Measurements from ENCODE around the gene SCN9A. TPM values are rescaled to one million over a fixed set of nuclear protein-coding genes. Genes with fewer than 3 reads are reported as not detected.

Gene SCN9A
- total and polyA plus RNA-seq, 10 of the 15 experiments (the other 5 are each of a cell fraction or from before 2014, with no cell fraction given) = 0.04 to 0.08 (median 0.08) TPM; not detected in 7

DNA sequence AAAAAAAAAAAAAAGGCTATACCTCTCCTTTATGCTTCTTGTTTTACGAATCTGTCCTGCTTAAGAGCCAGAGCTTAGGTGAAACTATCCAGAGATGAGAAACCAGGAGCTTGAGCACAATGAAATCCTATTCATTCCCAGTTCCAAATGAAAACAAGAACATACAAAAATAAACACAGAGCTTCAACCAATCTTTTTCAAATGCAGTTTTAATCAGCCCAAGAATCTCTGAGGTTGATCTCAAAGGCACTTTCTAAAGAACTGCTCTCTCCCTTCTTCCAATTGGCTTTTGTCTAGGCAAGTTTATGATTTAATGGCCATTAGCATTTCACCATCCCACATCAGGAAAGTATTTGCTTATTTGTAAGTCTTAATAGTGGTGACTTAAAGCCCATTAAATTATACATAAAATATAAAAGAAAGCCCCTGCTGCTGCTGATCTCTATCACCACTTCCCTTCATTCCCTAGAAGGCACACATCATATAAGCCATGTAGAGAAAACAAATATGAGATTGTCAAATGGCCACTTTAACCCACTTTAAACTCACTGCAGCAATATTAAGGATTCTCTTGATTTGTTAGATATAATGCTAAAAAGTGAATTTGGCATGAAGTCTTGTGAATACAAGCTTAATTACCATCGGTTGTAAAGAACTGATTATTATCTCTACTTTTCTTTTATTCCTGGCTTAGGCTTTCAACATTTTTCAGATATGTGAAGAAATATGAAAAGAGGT lies 29.3 kb upstream of the SCN9A start:
- DNase-seq (ENCODE audit: low read depth, low spot score) (no peak), FAIRE-seq (no peak), ATAC-seq (no peak)
- Histone ChIP-seq H3K79me2 (ENCODE audit: control insufficient read depth, insufficient read depth, low read length) (no peaks in the 10 kb centered on the region), H3K4me2 (ENCODE audit: control insufficient read depth, insufficient read depth) (no peak overlapping the region), H2AFZ (ENCODE audit: control insufficient read depth, low read depth, low read length) (no peak overlapping the region), H3K9me3 (replicated peaks; ENCODE audit: control insufficient read depth, insufficient read depth, low read length) (no peaks in the 10 kb centered on the region), H3K9ac (ENCODE audit: control insufficient read depth, insufficient read depth, low read length) (no peak overlapping the region), H3K27ac (ENCODE audit: control insufficient read depth, insufficient read depth) (no peak overlapping the region), H3K36me3 (ENCODE audit: control insufficient read depth in 2 of 2, insufficient read depth in 2 of 2, low read length in 1 of 2) (no peaks in the 10 kb centered on the region), H3K27me3 (replicated peaks in 1 of 2; ENCODE audit: control insufficient read depth in 2 of 2, insufficient read depth in 2 of 2, low read length in 1 of 2) (no peaks in the 10 kb centered on the region), H3K4me1 (ENCODE audit: control insufficient read depth, insufficient read depth, low read length) (no peaks in the 10 kb centered on the region), H3K4me3 (no peak overlapping the region), H4K20me1 (ENCODE audit: control insufficient read depth, insufficient read depth) (no peaks in the 10 kb centered on the region)
- ChIA-PET SMC1A (ENCODE audit: uncharacterized antibody, unreplicated experiment) (no interaction called here), CTCF (no interaction called here), POLR2A (no interaction called here), RAD21 (ENCODE audit: unreplicated experiment) (no interaction called here)
- intact Hi-C loops (cut with micrococcal nuclease; ENCODE audit: unreplicated experiment) = no loop called here
- in situ Hi-C loops (cut with MboI) = no loop called here
- no TSS peak for BruUV-seq (replicated peaks)
- TF ChIP-seq CREB1 (IDR thresholded peaks at IDR 0.05; ENCODE audit: low read depth) (no peak), PAX8 (IDR thresholded peaks at IDR 0.05) (no peak), FOXM1 (IDR thresholded peaks at IDR 0.05; ENCODE audit: low read depth, low read length) (no peak), SRF (IDR thresholded peaks at IDR 0.05; ENCODE audit: low read depth in 2 of 2, low read length in 2 of 2) (no peak), PML (IDR thresholded peaks at IDR 0.05; ENCODE audit: low read length) (no peak), HDAC6 (IDR thresholded peaks at IDR 0.05; ENCODE audit: unreplicated experiment) (no peak), NFYA (IDR thresholded peaks at IDR 0.05; ENCODE audit: borderline replicate concordance, low read depth, low read length) (no peak), NBN (IDR thresholded peaks at IDR 0.05) (no peak), ZSCAN29 (IDR thresholded peaks at IDR 0.05) (no peak), NFXL1 (IDR thresholded peaks at IDR 0.05; ENCODE audit: borderline replicate concordance) (no peak), RAD21 (IDR thresholded peaks at IDR 0.05; ENCODE audit: insufficient read depth, low read depth, low read length) (no peak)
- TF ChIP-seq, protein P1, sequence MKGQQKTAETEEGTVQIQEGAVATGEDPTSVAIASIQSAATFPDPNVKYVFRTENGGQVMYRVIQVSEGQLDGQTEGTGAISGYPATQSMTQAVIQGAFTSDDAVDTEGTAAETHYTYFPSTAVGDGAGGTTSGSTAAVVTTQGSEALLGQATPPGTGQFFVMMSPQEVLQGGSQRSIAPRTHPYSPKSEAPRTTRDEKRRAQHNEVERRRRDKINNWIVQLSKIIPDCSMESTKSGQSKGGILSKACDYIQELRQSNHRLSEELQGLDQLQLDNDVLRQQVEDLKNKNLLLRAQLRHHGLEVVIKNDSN (IDR thresholded peaks at IDR 0.05; ENCODE audit: borderline replicate concordance, extremely low read length, insufficient read depth, low read depth, low read length) = no peak
- TF ChIP-seq, protein P2, sequence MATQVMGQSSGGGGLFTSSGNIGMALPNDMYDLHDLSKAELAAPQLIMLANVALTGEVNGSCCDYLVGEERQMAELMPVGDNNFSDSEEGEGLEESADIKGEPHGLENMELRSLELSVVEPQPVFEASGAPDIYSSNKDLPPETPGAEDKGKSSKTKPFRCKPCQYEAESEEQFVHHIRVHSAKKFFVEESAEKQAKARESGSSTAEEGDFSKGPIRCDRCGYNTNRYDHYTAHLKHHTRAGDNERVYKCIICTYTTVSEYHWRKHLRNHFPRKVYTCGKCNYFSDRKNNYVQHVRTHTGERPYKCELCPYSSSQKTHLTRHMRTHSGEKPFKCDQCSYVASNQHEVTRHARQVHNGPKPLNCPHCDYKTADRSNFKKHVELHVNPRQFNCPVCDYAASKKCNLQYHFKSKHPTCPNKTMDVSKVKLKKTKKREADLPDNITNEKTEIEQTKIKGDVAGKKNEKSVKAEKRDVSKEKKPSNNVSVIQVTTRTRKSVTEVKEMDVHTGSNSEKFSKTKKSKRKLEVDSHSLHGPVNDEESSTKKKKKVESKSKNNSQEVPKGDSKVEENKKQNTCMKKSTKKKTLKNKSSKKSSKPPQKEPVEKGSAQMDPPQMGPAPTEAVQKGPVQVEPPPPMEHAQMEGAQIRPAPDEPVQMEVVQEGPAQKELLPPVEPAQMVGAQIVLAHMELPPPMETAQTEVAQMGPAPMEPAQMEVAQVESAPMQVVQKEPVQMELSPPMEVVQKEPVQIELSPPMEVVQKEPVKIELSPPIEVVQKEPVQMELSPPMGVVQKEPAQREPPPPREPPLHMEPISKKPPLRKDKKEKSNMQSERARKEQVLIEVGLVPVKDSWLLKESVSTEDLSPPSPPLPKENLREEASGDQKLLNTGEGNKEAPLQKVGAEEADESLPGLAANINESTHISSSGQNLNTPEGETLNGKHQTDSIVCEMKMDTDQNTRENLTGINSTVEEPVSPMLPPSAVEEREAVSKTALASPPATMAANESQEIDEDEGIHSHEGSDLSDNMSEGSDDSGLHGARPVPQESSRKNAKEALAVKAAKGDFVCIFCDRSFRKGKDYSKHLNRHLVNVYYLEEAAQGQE (IDR thresholded peaks at IDR 0.05; ENCODE audit: low read depth, low read length) = no peak
- WGBS (ENCODE audit: insufficient coverage, insufficient replicate concordance, low lambda C conversion rate, missing lambda C conversion rate) = 2% methylated on average over 2 of the region's 2 CpGs

All from GM12878 (cell line).